H1 (cell line): Measurements from ENCODE around the gene LIMS1. TPM values are rescaled to one million over a fixed set of nuclear protein-coding genes. Genes with fewer than 3 reads are reported as not detected.
A peak's percentile ranks its signal among the peaks of the same experiment; 100 is the strongest.
"Not testable (repeated sequence)": the region's sequence is repeated elsewhere in the genome, so short reads cannot be mapped to it uniquely, and the experiment has no call there.

ENCODE experiments used
- CTCF ChIA-PET: fragments of 300-600 bp; sonication (Branson Sonifier 250); formaldehyde crosslinking; loops from one replicate; lab custom pipeline; 2021; ENCODE audit not compliant: partially characterized antibody; lab: Charles Lee
- POLR2A ChIA-PET: fragments of 300-600 bp; sonication (Branson Sonifier 250); formaldehyde crosslinking; loops from one replicate; lab custom pipeline; 2021; ENCODE audit warnings: inconsistent platforms; ENCODE audit not compliant: partially characterized antibody; lab: Charles Lee
- DNase-seq, 2 experiments: peaks; one replicate each; pipeline versions ENCODE4 v3.0.0 to v3.0.0-alpha.2; 2010 to 2022; ENCODE audit warnings: low spot score in 2 of 2, low read depth in 1 of 2, mixed read lengths in 1 of 2
- FAIRE-seq: peaks from 2 replicates; lab custom pipeline; 2011; peaks lifted over from hg19 to GRCh38; lab: Jason Lieb, UNC
- H2AFZ ChIP-seq: 2 replicates; pipeline ENCODE4 v1.8.1; 2012; ENCODE audit warnings: low read length, inconsistent platforms
- H2AK5ac ChIP-seq: 2 replicates; pipeline ENCODE4 v1.6.1; 2013; ENCODE audit warnings: low read depth, low read length
- H2BK120ac ChIP-seq: replicated peaks from 2 replicates; pipeline ENCODE3; 2013; ENCODE audit warnings: low read depth, low read length, inconsistent platforms
- H2BK12ac ChIP-seq: 2 replicates; pipeline ENCODE4 v1.6.1; 2013; ENCODE audit warnings: low read depth, low read length
- H2BK15ac ChIP-seq: 2 replicates; pipeline ENCODE4 v1.6.1; 2013; ENCODE audit warnings: low read length
- H2BK20ac ChIP-seq: 2 replicates; pipeline ENCODE4 v1.6.1; 2013; ENCODE audit warnings: low read length
- H2BK5ac ChIP-seq: 2 replicates; pipeline ENCODE4 v1.6.1; 2013; ENCODE audit warnings: low read depth, low read length
- H3K14ac ChIP-seq: 2 replicates; pipeline ENCODE4 v1.6.1; 2013; ENCODE audit warnings: inconsistent platforms; ENCODE audit not compliant: insufficient read length
- H3K18ac ChIP-seq: 2 replicates; pipeline ENCODE4 v1.6.1; 2013; ENCODE audit warnings: low read length; ENCODE audit errors: extremely low read depth
- H3K23ac ChIP-seq: 2 replicates; pipeline ENCODE4 v1.6.1; 2013; ENCODE audit warnings: inconsistent platforms; ENCODE audit not compliant: insufficient read length
- H3K23me2 ChIP-seq: 2 replicates; pipeline ENCODE4 v1.6.1; 2013; ENCODE audit warnings: low read depth, low read length
- H3K27ac ChIP-seq: 2 replicates; pipeline ENCODE4 v1.6.1; 2011; ENCODE audit warnings: low read depth, low read length, inconsistent platforms
- H3K27me3 ChIP-seq, 4 experiments: replicated peaks in 1 of 4; 1 replicate in 1 of 4; 2 replicates in 3 of 4; pipeline versions ENCODE4 v1.6.1 to v1.8.1; 2011 to 2013; ENCODE audit warnings: low read length in 3 of 4, mild to moderate bottlenecking in 3 of 4, inconsistent platforms in 2 of 4, mixed read lengths in 2 of 4, moderate library complexity in 1 of 4; ENCODE audit not compliant: control insufficient read depth in 3 of 4, insufficient read depth in 3 of 4; ENCODE audit errors: extremely low read depth in 1 of 4
- H3K36me3 ChIP-seq, 4 experiments: 2 replicates each; pipeline versions ENCODE4 v1.6.1 to v1.8.1; 2011 to 2013; ENCODE audit warnings: mild to moderate bottlenecking in 4 of 4, low read length in 3 of 4, moderate library complexity in 2 of 4, control low read depth in 1 of 4, inconsistent platforms in 1 of 4; ENCODE audit not compliant: insufficient read depth in 4 of 4, control insufficient read depth in 2 of 4
- H3K4ac ChIP-seq: replicated peaks from 2 replicates; pipeline ENCODE3; 2013; ENCODE audit warnings: low read length, low read depth, mixed read lengths, inconsistent platforms; ENCODE audit not compliant: insufficient read length
- H3K4me1 ChIP-seq, 4 experiments: replicated peaks in 1 of 4; 1 replicate in 1 of 4; 2 replicates in 3 of 4; pipeline versions ENCODE4 v1.6.1 to v1.8.1; 2011 to 2013; ENCODE audit warnings: low read length in 3 of 4, inconsistent platforms in 2 of 4, mixed read lengths in 1 of 4; ENCODE audit not compliant: insufficient read depth in 4 of 4, control insufficient read depth in 3 of 4
- H3K4me2 ChIP-seq, 2 experiments: 2 replicates each; pipeline versions ENCODE4 v1.6.1 to v1.8.1; 2011 to 2013; ENCODE audit warnings: low read depth in 2 of 2, low read length in 2 of 2, control low read depth in 1 of 2, inconsistent platforms in 1 of 2, mild to moderate bottlenecking in 1 of 2; ENCODE audit not compliant: insufficient read depth in 1 of 2
- H3K4me3 ChIP-seq, 4 experiments: fragments of 200-600, 300-600 bp in 1 of 4; sonication (generic), shearing (Covaris generic), sonication (Bioruptor Twin) in 1 of 4; 2 replicates each; pipeline versions ENCODE4 v1.5.1 to v1.8.1; 2011 to 2016; ENCODE audit warnings: low read length in 4 of 4, low read depth in 3 of 4, control low read depth in 2 of 4, inconsistent platforms in 2 of 4, mild to moderate bottlenecking in 2 of 4, mixed read lengths in 1 of 4, moderate library complexity in 1 of 4; ENCODE audit not compliant: insufficient read depth in 2 of 4; ENCODE audit errors: extremely low read depth in 1 of 4
- H3K56ac ChIP-seq: replicated peaks from 2 replicates; pipeline ENCODE3; 2013; ENCODE audit warnings: low read depth, mild to moderate bottlenecking, mixed read lengths, low read length, inconsistent platforms; ENCODE audit not compliant: insufficient read length
- H3K79me1 ChIP-seq: 2 replicates; pipeline ENCODE4 v1.6.1; 2013; ENCODE audit warnings: low read depth, low read length, control low read depth
- H3K79me2 ChIP-seq, 2 experiments: 2 replicates each; pipeline versions ENCODE4 v1.6.1 to v1.8.1; 2012 to 2013; ENCODE audit warnings: low read length in 2 of 2, mild to moderate bottlenecking in 2 of 2, inconsistent platforms in 1 of 2; ENCODE audit not compliant: insufficient read depth in 2 of 2, control insufficient read depth in 1 of 2
- H3K9ac ChIP-seq, 4 experiments: replicated peaks in 1 of 4; 1 replicate in 1 of 4; 2 replicates in 3 of 4; pipeline versions ENCODE4 v1.6.1 to v1.8.1; 2011 to 2013; ENCODE audit warnings: low read depth in 3 of 4, low read length in 3 of 4, control low read depth in 2 of 4, mild to moderate bottlenecking in 2 of 4, moderate library complexity in 2 of 4, inconsistent platforms in 1 of 4; ENCODE audit errors: extremely low read depth in 1 of 4
- H3K9me3 ChIP-seq, 2 experiments: 2 replicates each; pipeline versions ENCODE4 v1.6.1 to v1.8.1; 2012 to 2013; ENCODE audit warnings: mild to moderate bottlenecking in 2 of 2, moderate library complexity in 2 of 2, control low read depth in 1 of 2, inconsistent platforms in 1 of 2, low read depth in 1 of 2, low read length in 1 of 2, mixed read lengths in 1 of 2; ENCODE audit not compliant: insufficient read depth in 2 of 2
- H4K20me1 ChIP-seq, 2 experiments: replicated peaks in 1 of 2; 2 replicates each; pipeline versions ENCODE3 to v1.8.1; 2011 to 2013; ENCODE audit warnings: inconsistent platforms in 2 of 2, low read length in 2 of 2, mild to moderate bottlenecking in 1 of 2; ENCODE audit not compliant: insufficient read depth in 2 of 2, control insufficient read depth in 1 of 2
- H4K5ac ChIP-seq: 2 replicates; pipeline ENCODE4 v1.6.1; 2013; ENCODE audit warnings: low read length, low read depth, mixed read lengths, inconsistent platforms; ENCODE audit not compliant: insufficient read length
- H4K8ac ChIP-seq: 2 replicates; pipeline ENCODE4 v1.8.0; 2013; ENCODE audit warnings: mild to moderate bottlenecking, moderate library complexity, low read length, inconsistent platforms; ENCODE audit not compliant: insufficient read depth; ENCODE audit errors: extremely low read depth
- H4K91ac ChIP-seq: replicated peaks from 2 replicates; pipeline ENCODE3; 2013; ENCODE audit warnings: low read length, mixed read lengths, inconsistent platforms; ENCODE audit not compliant: insufficient read length
- NANOG ChIP-seq: IDR thresholded peaks from 2 replicates; pipeline ENCODE4 v1.6.1; 2011; ENCODE audit warnings: low read length, low read depth, mild to moderate bottlenecking, inconsistent platforms; ENCODE audit not compliant: insufficient read depth, poor library complexity, severe bottlenecking
- SIX5 ChIP-seq: IDR thresholded peaks from 2 replicates; pipeline ENCODE4 v1.6.1; 2011; ENCODE audit warnings: mild to moderate bottlenecking, low read depth, low read length
- SP4 ChIP-seq: IDR thresholded peaks from 2 replicates; pipeline ENCODE4 v1.6.1; 2012; ENCODE audit warnings: low read length, inconsistent platforms
- WGBS, 2 experiments: shearing (Covaris generic) in 1 of 2; methylation state at CpG; one replicate each; pipeline versions ENCODE4 v1.1.6 to v1.1.7; 2013 to 2015; ENCODE audit warnings: low lambda C conversion rate in 2 of 2, mixed read lengths in 2 of 2, inconsistent platforms in 1 of 2, low coverage in 1 of 2, missing lambda C conversion rate in 1 of 2; ENCODE audit not compliant: insufficient replicate concordance in 2 of 2, insufficient coverage in 1 of 2, insufficient read length in 1 of 2; ENCODE audit errors: extremely low coverage in 1 of 2, missing lambda C conversion rate in 1 of 2; 5-methylcytosine and 5-hydroxymethylcytosine counted together
- polyA plus RNA-seq, 7 experiments: library from polyadenylated mRNA; depleted of rRNA in 3 of 7; stranded (reverse) in 5 of 7; unstranded in 2 of 7; fragments of >200 nt in 5 of 7; fragments of 200-250 nt in 2 of 7; gene quantifications; 1 replicate in 5 of 7; 2 replicates in 1 of 7; 4 replicates in 1 of 7; pipeline versions ENCODE4 v1.2.1 to v1.2.3, GENCODE V29; 2011 to 2013; ENCODE audit warnings: missing spikeins in 2 of 7, mixed read lengths in 2 of 7
- total RNA-seq: library from RNA; stranded (reverse); fragmentation: NEBNext Ultra II Directional; extraction: Animal tissue kit (Norgen Biotek cat#: 25700); gene quantifications from 2 replicates; pipeline ENCODE4 v1.2.1, GENCODE V29; 2021
- TF ChIP-seq, protein P1 (sequence below): IDR thresholded peaks from 2 replicates; pipeline ENCODE4 v1.6.1; 2011; ENCODE audit warnings: low read length, improper control_type of control experiment

The LIMS1 gene
- total and polyA plus RNA-seq, 2 of the 8 experiments (the other 6 are each of a cell fraction or from before 2014, with no cell fraction given), result 24.1 to 36.7 TPM

DNA sequence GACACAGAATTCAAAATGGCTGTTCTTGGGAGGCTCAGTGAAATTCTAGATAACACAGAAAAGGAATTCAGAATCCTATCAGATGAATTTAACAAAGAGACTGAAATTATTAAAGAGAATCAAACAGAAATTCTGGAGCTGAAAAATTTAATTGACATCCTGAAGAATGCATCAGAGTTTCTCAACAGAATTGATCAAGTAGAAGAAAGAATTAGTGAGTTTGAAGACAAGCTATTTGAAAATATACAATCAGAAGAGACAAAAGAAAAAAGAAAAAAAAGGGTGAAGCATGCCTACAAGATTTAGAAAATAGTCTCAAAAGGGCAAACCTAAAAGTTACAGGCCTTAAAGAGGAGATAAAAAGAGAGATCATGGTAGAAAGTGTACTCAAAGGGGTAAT is 173.0 kb downstream of the LIMS1 start (continued):
- TF ChIP-seq, protein P1, sequence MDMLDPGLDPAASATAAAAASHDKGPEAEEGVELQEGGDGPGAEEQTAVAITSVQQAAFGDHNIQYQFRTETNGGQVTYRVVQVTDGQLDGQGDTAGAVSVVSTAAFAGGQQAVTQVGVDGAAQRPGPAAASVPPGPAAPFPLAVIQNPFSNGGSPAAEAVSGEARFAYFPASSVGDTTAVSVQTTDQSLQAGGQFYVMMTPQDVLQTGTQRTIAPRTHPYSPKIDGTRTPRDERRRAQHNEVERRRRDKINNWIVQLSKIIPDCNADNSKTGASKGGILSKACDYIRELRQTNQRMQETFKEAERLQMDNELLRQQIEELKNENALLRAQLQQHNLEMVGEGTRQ, result no peak
- no peak for TF ChIP-seq SP4
- no peak for TF ChIP-seq NANOG
- no peak for TF ChIP-seq SIX5

DNA sequence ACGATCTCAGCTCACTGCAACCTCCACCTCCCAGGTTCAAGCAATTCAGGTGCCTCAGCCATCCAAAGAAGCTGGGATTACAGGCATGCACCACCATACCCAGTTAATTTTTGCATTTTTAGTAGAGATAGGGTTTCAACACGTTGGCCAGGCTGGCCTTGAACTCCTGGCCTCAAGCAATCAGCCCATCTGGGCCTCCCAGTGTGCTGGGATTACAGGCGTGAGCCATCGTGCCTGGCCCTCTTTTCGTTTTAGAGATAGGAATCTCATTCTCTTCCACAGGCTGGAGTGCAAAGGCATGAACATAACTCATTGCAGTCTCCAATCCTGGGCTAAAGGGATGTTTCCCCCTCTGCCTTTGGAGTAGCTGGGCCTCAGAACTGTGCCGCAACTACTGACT is 182.7 kb downstream of the LIMS1 start:
- FAIRE-seq, H2BK12ac ChIP-seq, H2AK5ac ChIP-seq, H3K27ac ChIP-seq, H4K8ac ChIP-seq, H3K56ac ChIP-seq, H3K4me1 ChIP-seq, H4K5ac ChIP-seq, H3K4me3 ChIP-seq, H3K79me1 ChIP-seq, H3K18ac ChIP-seq, H4K91ac ChIP-seq, POLR2A ChIA-PET, H4K20me1 ChIP-seq, H3K9me3 ChIP-seq, H3K4me2 ChIP-seq, H3K23me2 ChIP-seq, H2BK15ac ChIP-seq, DNase-seq, H2BK120ac ChIP-seq, H3K9ac ChIP-seq, H3K27me3 ChIP-seq, H3K23ac ChIP-seq, H3K14ac ChIP-seq, H2BK20ac ChIP-seq, H3K4ac ChIP-seq, H2BK5ac ChIP-seq, H3K36me3 ChIP-seq: not testable (repeated sequence)
- H3K79me2 ChIP-seq, result peaks cover 0 to 20% of the 10 kb centered on the region in 2 experiments; a peak in 2 of 4 replicates
- CTCF ChIA-PET, result interaction anchor here (0.9 to 1.1 kb wide), 2 partner anchors 22 to 80 kb away, joined by 3 to 4 read pairs; no protein-coding TSS in a partner anchor
- H2AFZ ChIP-seq, result peak overlapping the region; percentile 53; the same call in 1 of the 2 replicates
- 93% methylated on average over 6 of the region's 6 CpGs; no CpG with 5 or more reads in 1 of the 2 experiments for WGBS, 2 experiments
